GM18511 (cell line): ENCODE data around the gene STK39.

ENCODE experiments used
- ATAC-seq: cut with Tn5 transposase; IDR thresholded peaks from one replicate; pipeline ENCODE4 v1.9.1; 2021; ENCODE audit warnings: mild to moderate bottlenecking, moderate library complexity; ENCODE audit not compliant: unreplicated experiment

STK39 gene

DNA sequence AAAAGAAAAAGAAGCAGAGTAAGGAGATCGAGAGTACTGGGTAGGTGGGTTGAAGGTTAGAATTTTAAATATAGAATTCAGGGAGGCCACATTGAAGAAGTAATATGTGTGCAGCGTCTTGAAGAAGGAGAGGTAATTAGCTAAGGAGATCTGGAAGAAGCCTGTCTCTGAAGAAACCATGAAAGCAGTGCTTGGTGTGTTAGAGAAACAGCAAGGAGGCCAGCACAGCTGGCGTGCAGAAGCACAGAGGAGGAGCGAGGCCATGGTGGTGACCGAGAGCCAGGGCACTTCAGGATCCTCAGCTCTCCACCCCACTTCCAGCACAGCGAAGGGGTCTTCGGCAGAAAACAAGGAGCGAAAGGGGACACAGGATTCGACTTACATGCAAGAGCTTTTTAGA is 305.8 kb downstream of the STK39 start:
- no peak for ATAC-seq

GRCh38 chr2:167940734-167941507 is 306.5 kb downstream of the STK39 start:
- no peak for ATAC-seq

- ATAC-seq: no peak
Measured at GRCh38 chr2:167940346-167940725, 307.1 kb downstream of the STK39 start.

DNA sequence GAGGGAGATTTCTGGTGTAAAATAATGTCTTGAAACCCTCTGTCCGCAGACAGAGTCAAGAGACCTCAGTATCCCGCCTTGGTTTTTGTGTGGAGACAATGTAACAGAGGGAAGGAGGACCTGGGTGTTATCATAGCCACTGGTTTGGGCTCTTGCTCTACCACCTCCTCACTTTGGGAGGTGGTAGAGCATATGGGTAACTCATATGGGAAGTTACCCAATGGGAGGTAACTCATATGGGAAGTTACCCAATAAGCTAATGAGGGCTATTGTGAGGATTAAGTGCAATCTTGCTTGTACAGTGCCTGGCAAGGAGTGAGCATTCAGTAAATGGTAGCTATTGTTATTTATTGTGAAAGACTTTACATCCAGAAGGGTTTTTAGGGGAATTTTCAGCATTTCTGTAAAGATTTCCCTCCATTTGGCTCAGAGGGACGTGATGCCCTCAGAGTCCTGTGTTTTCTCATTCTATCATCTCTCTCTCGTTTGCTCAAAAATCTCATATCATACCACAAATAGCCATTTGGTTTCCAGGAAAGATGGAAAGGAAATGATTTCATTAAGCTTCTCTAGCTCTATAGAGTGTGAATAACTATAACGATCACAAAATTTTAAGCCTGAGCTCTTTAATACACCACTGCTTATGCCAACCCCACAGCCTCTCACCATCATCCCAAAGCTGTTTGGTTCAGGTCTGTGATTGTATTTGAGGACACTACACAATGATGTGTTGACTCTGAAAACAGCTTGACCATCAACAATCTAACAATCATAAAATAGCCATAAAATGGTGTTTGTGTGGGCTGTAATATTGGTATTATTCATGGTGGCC is 307.7 kb downstream of the STK39 start:
- no peak for ATAC-seq

- no peak for ATAC-seq
Measured at GRCh38 chr2:167937403-167937802, 310.0 kb downstream of the STK39 start.

DNA sequence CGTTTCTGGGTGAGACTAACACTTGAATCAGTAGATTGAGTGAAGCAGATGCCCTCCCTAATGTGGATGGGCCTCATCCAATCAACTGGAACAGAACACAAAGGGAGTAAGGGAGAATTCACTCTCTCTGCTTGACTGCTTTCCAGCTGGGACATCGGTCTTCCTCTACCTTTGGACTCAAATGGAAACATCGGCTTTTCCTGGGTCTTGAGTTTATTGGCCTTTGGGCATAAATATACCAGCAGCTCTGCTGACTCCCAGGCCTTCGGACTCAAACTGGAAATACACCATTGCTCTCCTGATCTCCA is 311.6 kb downstream of the STK39 start:
- no peak for ATAC-seq

GRCh38 chr2:167933097-167933814 is 314.1 kb downstream of the STK39 start:
- ATAC-seq: no peak

- no peak for ATAC-seq
Measured at GRCh38 chr2:167932123-167932693, 315.2 kb downstream of the STK39 start.

- no peak for ATAC-seq
Measured at GRCh38 chr2:167929484-167929883, 317.9 kb downstream of the STK39 start.

- no peak for ATAC-seq
Measured at GRCh38 chr2:167928434-167928833, 319.0 kb downstream of the STK39 start.

GRCh38 chr2:167925758-167926157 is 321.6 kb downstream of the STK39 start:
- no peak for ATAC-seq

DNA sequence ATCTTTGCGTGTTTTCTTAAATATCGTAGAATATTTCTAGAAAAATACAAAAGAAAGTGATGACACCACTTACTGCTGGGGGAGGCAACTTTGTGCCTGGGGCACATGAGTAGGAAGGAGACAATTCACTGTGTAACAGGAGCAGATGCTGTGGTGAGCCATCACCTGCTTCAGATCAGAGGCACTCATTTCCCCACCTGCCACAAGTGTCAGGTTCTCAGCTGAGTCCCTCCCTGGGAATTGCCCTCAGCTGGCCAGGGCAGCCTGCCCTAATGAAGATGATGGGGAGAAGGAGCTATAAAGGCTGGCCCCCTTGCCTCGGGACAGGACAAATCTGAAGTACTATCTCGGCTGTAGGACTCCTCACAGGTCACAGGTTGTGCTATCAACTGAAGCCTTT is 322.8 kb downstream of the STK39 start:
- ATAC-seq: no peak

DNA sequence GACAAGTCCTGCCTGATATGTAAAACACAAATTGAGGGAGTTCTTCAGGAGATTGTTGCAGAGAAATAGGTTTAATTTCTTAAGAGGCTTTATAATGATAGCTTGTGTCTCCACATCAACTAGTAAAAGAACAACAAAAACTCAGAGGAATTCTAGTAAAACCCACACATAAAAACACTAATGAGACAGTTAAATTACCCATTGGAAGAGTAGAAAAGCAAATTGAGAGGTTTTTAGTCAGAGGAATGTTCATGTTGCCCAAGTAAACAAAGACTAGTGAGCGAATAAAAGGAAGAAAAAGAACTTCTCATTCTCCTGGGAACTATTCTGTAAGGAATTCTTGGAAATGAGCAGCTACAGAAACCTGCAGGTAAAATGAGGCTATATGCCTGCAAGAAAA is 330.6 kb downstream of the STK39 start:
- no peak for ATAC-seq

DNA sequence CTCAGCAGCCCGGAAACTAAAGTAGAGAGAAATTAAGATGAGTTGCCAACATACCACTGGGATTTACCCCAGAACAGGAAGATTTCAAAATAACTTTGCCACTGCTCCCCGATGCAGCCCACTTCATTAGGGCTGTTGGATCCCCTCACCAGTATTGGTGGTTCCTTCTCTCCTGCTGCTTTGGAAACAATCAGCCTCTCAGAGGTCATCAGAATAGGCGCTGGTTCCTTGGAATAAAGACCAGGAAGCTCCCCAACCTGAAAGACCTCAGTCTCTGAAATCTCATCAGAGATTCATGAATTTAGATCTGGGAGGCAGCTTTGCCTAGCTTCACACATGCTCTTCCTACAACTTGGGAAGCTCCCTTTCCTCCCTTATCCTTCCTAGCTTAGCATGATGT is 332.4 kb downstream of the STK39 start:
- no peak for ATAC-seq

DNA sequence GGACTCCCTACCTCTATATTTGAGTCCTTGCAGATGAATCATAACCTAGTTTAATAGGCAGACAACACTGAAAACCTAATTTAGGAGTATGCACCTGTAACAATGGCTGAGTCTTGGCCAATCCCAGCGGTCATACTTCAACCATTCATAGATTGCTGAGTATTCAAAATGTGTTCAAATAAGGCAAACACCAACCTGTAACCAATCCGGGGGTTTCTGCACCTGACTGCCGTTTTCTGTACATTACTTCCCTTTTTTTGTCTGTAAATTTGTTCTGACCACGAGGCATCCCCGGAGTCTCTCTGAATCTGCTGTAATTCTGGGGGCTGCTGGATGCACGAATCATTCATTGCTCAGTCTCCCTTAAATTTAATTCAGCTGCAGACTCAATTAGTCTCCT is 338.6 kb downstream of the STK39 start:
- ATAC-seq: peak; percentile 67

DNA sequence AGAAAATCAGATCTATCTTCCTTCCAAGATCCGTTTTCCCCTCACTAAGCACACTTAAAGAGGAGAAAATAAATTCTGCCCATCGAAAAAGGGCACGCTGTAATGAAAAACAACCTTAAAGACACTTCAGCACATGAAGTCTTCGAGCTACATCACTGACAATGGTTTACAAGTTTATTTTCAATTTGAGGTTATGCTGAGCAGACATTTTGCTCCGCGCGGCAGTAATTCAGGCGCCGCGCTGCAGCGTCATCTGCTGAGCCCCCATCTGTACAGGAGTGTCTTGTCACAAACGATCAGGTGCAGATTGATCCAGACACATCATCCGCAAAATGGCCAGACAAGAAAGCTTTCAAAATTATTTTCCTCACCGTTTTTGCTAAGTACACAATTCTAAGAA is 341.7 kb downstream of the STK39 start:
- no peak for ATAC-seq
